ENCODE results near the gene CCDC34.

Gene CCDC34

GRCh38 chr11:27315836-27316235, 47.2 kb downstream of the CCDC34 start:
- no peak for DNase-seq

GRCh38 chr11:27313157-27313821, 49.7 kb downstream of the CCDC34 start:
- no peak for DNase-seq

GRCh38 chr11:27312110-27312509, 50.9 kb downstream of the CCDC34 start:
- no peak for DNase-seq

- DNase-seq = no peak
Measured at GRCh38 chr11:27310707-27311106, 52.3 kb downstream of the CCDC34 start.

GRCh38 chr11:27310182-27310581, 52.8 kb downstream of the CCDC34 start:
- no peak for DNase-seq

GRCh38 chr11:27309046-27309445, 54.0 kb downstream of the CCDC34 start:
- no peak for DNase-seq

- DNase-seq = no peak
Measured at GRCh38 chr11:27307232-27307631, 55.8 kb downstream of the CCDC34 start.

GRCh38 chr11:27305751-27306150, 57.3 kb downstream of the CCDC34 start:
- DNase-seq = no peak

GRCh38 chr11:27304514-27304913, 58.5 kb downstream of the CCDC34 start:
- DNase-seq = no peak

- no peak for DNase-seq
Measured at GRCh38 chr11:27303903-27304302, 59.1 kb downstream of the CCDC34 start.

- no peak for DNase-seq
Measured at GRCh38 chr11:27300974-27301373, 62.0 kb downstream of the CCDC34 start.

- DNase-seq = no peak
Measured at GRCh38 chr11:27297616-27298015, 65.4 kb downstream of the CCDC34 start.

- peak in 1 of 4 experiments; percentile 8 for DNase-seq
Measured at GRCh38 chr11:27296497-27296896, 66.5 kb downstream of the CCDC34 start.

GRCh38 chr11:27295928-27296327, 67.1 kb downstream of the CCDC34 start:
- DNase-seq = no peak

- no peak for DNase-seq
Measured at GRCh38 chr11:27294654-27295053, 68.4 kb downstream of the CCDC34 start.

GRCh38 chr11:27293515-27294417, 69.2 kb downstream of the CCDC34 start:
- DNase-seq = no peak

GRCh38 chr11:27292637-27293010, 70.4 kb downstream of the CCDC34 start:
- DNase-seq = no peak

- DNase-seq = no peak
Measured at GRCh38 chr11:27291954-27292636, 70.9 kb downstream of the CCDC34 start.

GRCh38 chr11:27291302-27291889, 71.6 kb downstream of the CCDC34 start:
- no peak for DNase-seq

GRCh38 chr11:27290261-27291050, 72.6 kb downstream of the CCDC34 start:
- no peak for DNase-seq

All from suppressor macrophage (primary cell).